Activated CD4-positive, alpha-beta memory T cell treated with anti-CD3 and anti-CD28 coated beads for 36 hours (primary cell): Measurements from ENCODE around the gene DENND1A. TPM values are rescaled to one million over a fixed set of nuclear protein-coding genes. Genes with fewer than 3 reads are reported as not detected.
A peak's percentile ranks its signal among the peaks of the same experiment; 100 is the strongest.
"Not testable (repeated sequence)": the region's sequence is repeated elsewhere in the genome, so short reads cannot be mapped to it uniquely, and the experiment has no call there.

Source experiments
- CTCF ChIA-PET: fragments of 350-600 bp; sonication (Branson Sonifier 250); formaldehyde crosslinking; loops from one replicate; lab custom pipeline; 2021; ENCODE audit warnings: antibody characterized with exemption, inconsistent platforms; lab: Charles Lee
- POLR2A ChIA-PET: fragments of 350-600 bp; sonication (Branson Sonifier 250); formaldehyde crosslinking; loops from one replicate; lab custom pipeline; 2021; ENCODE audit warnings: antibody characterized with exemption; lab: Charles Lee
- DNase-seq: peaks from one replicate; pipeline ENCODE4 v3.0.0-alpha.2; 2020
- H3K27ac Mint-ChIP-seq: one replicate; pipeline ENCODE4 v1.8.0; 2021; ENCODE audit warnings: mixed read lengths
- H3K27me3 Mint-ChIP-seq: one replicate; pipeline ENCODE4 v1.8.0; 2021; ENCODE audit warnings: mixed read lengths
- H3K36me3 Mint-ChIP-seq: one replicate; pipeline ENCODE4 v1.8.0; 2021; ENCODE audit warnings: mixed read lengths
- H3K4me1 Mint-ChIP-seq: one replicate; pipeline ENCODE4 v1.8.0; 2021; ENCODE audit warnings: low read depth, mixed read lengths
- H3K4me3 Mint-ChIP-seq: one replicate; pipeline ENCODE4 v1.8.0; 2021; ENCODE audit warnings: mild to moderate bottlenecking, mixed read lengths
- H3K9me3 Mint-ChIP-seq: one replicate; pipeline ENCODE4 v1.8.0; 2021; ENCODE audit warnings: mixed read lengths
- intact Hi-C: fragments of 100-400 bp; cut with micrococcal nuclease; formaldehyde crosslinking; loops from one replicate; pipeline ENCODE4 v1.15.1; 2023
- total RNA-seq, 2 experiments: library from RNA; stranded (reverse); gene quantifications; one replicate each; pipeline ENCODE4 v1.2.3, GENCODE V29; 2021

DENND1A gene
- total RNA-seq, 2 experiments from 2014 or later = 17.3 to 18.0 TPM

DNA sequence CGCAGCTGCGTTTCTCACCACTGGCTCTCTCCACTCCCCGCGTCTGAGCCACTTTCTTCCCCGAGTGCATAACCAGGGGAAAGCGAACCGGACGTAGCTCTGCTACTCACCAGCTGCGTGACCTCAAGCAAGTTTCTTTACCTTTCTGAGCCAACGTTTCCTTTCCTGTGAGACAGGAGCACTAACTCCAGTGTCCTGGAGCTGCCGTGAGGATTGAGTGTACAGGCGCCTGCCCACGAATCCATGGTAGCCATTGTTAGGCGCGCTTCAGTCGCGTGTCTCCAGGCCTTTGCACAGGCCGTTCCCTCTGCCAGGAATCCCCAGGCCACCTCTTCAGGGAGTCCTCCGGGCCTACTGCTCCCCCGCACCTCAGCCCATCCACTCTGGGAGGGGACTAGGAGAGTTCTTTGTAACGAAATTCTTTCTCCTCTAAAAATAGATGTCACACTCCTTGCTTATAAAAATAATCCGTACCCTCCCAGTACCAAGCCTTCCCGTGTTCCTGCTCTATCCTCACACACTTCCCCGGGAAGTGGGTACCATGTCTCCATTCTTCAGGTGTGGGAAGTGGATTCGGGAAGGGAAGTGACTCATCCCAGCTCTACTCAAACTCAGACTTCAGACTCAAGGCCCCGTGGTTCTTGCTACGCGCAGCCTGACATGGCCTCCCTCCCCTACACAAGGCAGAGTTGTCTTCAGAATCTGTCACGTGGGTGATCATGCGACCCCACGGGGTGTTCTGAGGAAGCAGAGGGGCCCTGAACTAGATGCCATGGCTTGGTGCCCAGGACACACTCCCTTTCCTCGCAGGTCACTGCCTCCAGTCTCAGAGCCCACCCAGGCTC, 590.0 kb downstream of the DENND1A start:
- ChIA-PET CTCF (interaction anchor here (0.6 to 5.9 kb wide), 14 partner anchors 10 to 410 kb away, joined by 3 to 32 read pairs (median 4); no protein-coding TSS in a partner anchor), POLR2A (interaction anchor here (0.7 to 2.9 kb wide), 9 partner anchors 10 to 532 kb away, joined by 3 to 18 read pairs (median 3); partner anchors contain the start of gene ZBTB26)
- H3K36me3 Mint-ChIP-seq = no peaks in the 10 kb centered on the region
- H3K4me1 Mint-ChIP-seq = peaks cover 34% of the 10 kb centered on the region
- H3K4me3 Mint-ChIP-seq = peak overlapping the region; percentile 80
- no peaks in the 10 kb centered on the region for H3K27me3 Mint-ChIP-seq
- intact Hi-C loops = loop anchor here (1.0 to 2.0 kb wide), 6 partner anchors 18 to 532 kb away; partner anchors contain the start of genes RABGAP1 and STRBP
- peak; percentile 85 for DNase-seq
- peak overlapping the region; percentile 95 for H3K27ac Mint-ChIP-seq
- no peaks in the 10 kb centered on the region for H3K9me3 Mint-ChIP-seq

DNA sequence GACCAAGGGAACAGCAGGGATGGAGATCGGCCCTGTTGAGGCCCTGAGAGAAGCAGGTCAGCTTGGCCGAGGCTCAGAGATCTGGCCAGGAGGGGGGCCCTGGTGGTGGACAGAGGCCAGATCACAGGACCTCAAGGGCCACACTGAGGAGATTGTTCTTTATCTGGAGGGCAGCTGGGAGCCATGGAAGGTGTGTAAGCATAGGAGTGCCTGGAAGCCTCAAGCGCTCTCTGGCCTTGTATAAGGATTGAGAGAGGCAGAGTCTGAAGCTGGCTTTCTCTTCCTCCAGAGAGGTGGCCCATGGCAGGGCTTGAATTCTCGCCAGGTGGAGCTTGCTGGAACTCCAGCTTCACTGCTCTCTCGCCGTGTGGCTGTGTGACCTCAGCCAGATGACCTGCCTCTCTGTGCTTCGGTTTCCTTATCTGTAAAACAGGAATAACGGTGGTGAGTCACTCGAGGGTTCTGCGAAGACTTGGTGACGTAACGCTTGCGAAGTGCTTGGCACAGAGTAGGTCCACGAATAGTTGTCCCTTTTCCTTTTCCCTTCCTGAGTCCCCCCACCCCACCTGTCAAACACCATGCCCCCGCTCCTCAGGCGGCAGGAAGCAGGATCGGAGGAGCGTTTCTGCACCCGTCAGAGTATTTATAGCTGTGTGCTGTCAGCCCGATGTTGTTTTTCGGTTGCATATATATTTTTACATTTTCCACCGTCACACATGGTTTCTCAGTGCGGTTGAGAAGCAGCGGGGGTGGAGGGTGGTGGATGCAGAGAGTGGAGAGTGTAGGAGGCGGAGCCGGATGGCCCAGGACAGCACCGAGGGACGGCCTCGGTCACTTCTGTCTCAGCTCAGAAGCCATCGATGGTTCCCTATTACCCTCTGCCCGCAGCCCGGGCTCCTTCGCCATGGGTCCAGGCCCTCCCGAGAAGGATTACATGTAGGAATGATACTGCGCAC, 590.9 kb downstream of the DENND1A start:
- no peaks in the 10 kb centered on the region for H3K36me3 Mint-ChIP-seq
- POLR2A ChIA-PET = interaction anchor here (0.9 to 2.9 kb wide), 8 partner anchors 9 to 531 kb away, joined by 3 to 18 read pairs (median 3); partner anchors contain the start of gene ZBTB26

GRCh38 chr9:123337971-123338370, 592.0 kb downstream of the DENND1A start:
- ChIA-PET POLR2A (interaction anchor here (2.9 kb wide), 1 partner anchor 15 kb away, joined by 18 read pairs; no protein-coding TSS in a partner anchor), CTCF (interaction anchor here (2.4 to 5.9 kb wide), 3 partner anchors 12 to 256 kb away, joined by 9 to 32 read pairs (median 20); no protein-coding TSS in a partner anchor)
- no peaks in the 10 kb centered on the region for H3K36me3 Mint-ChIP-seq
- H3K27ac Mint-ChIP-seq = no peak overlapping the region
- H3K27me3 Mint-ChIP-seq = no peaks in the 10 kb centered on the region
- no peak for DNase-seq
- intact Hi-C loops = loop anchor here (2.0 kb wide), 1 partner anchor 397 kb away; the partner anchor contains the start of gene RABGAP1
- no peaks in the 10 kb centered on the region for H3K9me3 Mint-ChIP-seq
- H3K4me3 Mint-ChIP-seq = no peak overlapping the region
- peaks cover 34% of the 10 kb centered on the region for H3K4me1 Mint-ChIP-seq

More for the DNA sequence above, 590.9 kb downstream of the DENND1A start:
- Mint-ChIP-seq H3K27me3 (no peaks in the 10 kb centered on the region), H3K4me1 (peaks cover 34% of the 10 kb centered on the region), H3K4me3 (peak overlapping the region; percentile 80), H3K27ac (peak overlapping the region; percentile 95), H3K9me3 (no peaks in the 10 kb centered on the region)
- peak; percentile 88 for DNase-seq
- CTCF ChIA-PET = interaction anchor here (0.7 to 5.9 kb wide), 11 partner anchors 9 to 409 kb away, joined by 3 to 32 read pairs (median 5); no protein-coding TSS in a partner anchor
- intact Hi-C loops = loop anchor here (1.0 to 2.0 kb wide), 6 partner anchors 17 to 531 kb away; partner anchors contain the start of genes RABGAP1 and STRBP

- no peak for DNase-seq
- peaks cover 34% of the 10 kb centered on the region for H3K4me1 Mint-ChIP-seq
- POLR2A ChIA-PET = interaction anchor here (0.6 to 0.9 kb wide), 2 partner anchors 14 to 561 kb away, joined by 3 to 5 read pairs; no protein-coding TSS in a partner anchor
- H3K27ac Mint-ChIP-seq = no peak overlapping the region
- CTCF ChIA-PET = interaction anchor here (0.8 to 5.9 kb wide), 2 partner anchors 12 to 13 kb away, joined by 3 to 32 read pairs; no protein-coding TSS in a partner anchor
- H3K36me3 Mint-ChIP-seq = no peaks in the 10 kb centered on the region
- intact Hi-C loops = no loop called here
- H3K9me3 Mint-ChIP-seq = no peaks in the 10 kb centered on the region
- H3K27me3 Mint-ChIP-seq = no peaks in the 10 kb centered on the region
- H3K4me3 Mint-ChIP-seq = no peak overlapping the region
Observed at GRCh38 chr9:123336959-123337358, 593.0 kb downstream of the DENND1A start.

GRCh38 chr9:123336449-123336848, 593.5 kb downstream of the DENND1A start:
- no peak overlapping the region for H3K27ac Mint-ChIP-seq
- intact Hi-C loops = no loop called here
- H3K9me3 Mint-ChIP-seq = no peaks in the 10 kb centered on the region
- H3K4me3 Mint-ChIP-seq = no peak overlapping the region
- ChIA-PET POLR2A (interaction anchor here (0.9 kb wide), 1 partner anchor 14 kb away, joined by 3 read pairs; no protein-coding TSS in a partner anchor), CTCF (interaction anchor here (0.8 to 5.9 kb wide), 2 partner anchors 11 to 13 kb away, joined by 3 to 32 read pairs; no protein-coding TSS in a partner anchor)
- H3K27me3 Mint-ChIP-seq = no peaks in the 10 kb centered on the region
- H3K36me3 Mint-ChIP-seq = no peaks in the 10 kb centered on the region
- peaks cover 31% of the 10 kb centered on the region for H3K4me1 Mint-ChIP-seq
- DNase-seq = no peak

- Mint-ChIP-seq H3K4me1 (peaks cover 26% of the 10 kb centered on the region), H3K4me3 (no peak overlapping the region), H3K36me3 (no peaks in the 10 kb centered on the region), H3K9me3 (no peaks in the 10 kb centered on the region), H3K27ac (no peak overlapping the region), H3K27me3 (no peaks in the 10 kb centered on the region)
- CTCF ChIA-PET = interaction anchor here (5.9 kb wide), 1 partner anchor 14 kb away, joined by 32 read pairs; no protein-coding TSS in a partner anchor
- DNase-seq = no peak
- intact Hi-C loops = no loop called here
- POLR2A ChIA-PET = interaction anchor here (0.9 kb wide), 1 partner anchor 13 kb away, joined by 3 read pairs; no protein-coding TSS in a partner anchor
Observed at GRCh38 chr9:123335986-123336329, 594.0 kb downstream of the DENND1A start.

GRCh38 chr9:123335193-123335985, 594.5 kb downstream of the DENND1A start:
- H3K27me3 Mint-ChIP-seq = no peaks in the 10 kb centered on the region
- H3K36me3 Mint-ChIP-seq = no peaks in the 10 kb centered on the region
- H3K4me1 Mint-ChIP-seq = peaks cover 21% of the 10 kb centered on the region
- intact Hi-C loops = no loop called here
- no peak for DNase-seq
- H3K27ac Mint-ChIP-seq = no peak overlapping the region
- no peak overlapping the region for H3K4me3 Mint-ChIP-seq
- ChIA-PET CTCF (interaction anchor here (1.2 kb wide), 1 partner anchor 14 kb away, joined by 4 read pairs; no protein-coding TSS in a partner anchor), POLR2A (no interaction called here)
- no peaks in the 10 kb centered on the region for H3K9me3 Mint-ChIP-seq

GRCh38 chr9:123334639-123335038, 595.3 kb downstream of the DENND1A start:
- intact Hi-C loops = no loop called here
- H3K9me3 Mint-ChIP-seq = no peaks in the 10 kb centered on the region
- DNase-seq = no peak
- no peak overlapping the region for H3K4me3 Mint-ChIP-seq
- no peaks in the 10 kb centered on the region for H3K36me3 Mint-ChIP-seq
- H3K4me1 Mint-ChIP-seq = peaks cover 13% of the 10 kb centered on the region
- CTCF ChIA-PET = interaction anchor here (1.2 kb wide), 1 partner anchor 15 kb away, joined by 4 read pairs; no protein-coding TSS in a partner anchor
- H3K27ac Mint-ChIP-seq = no peak overlapping the region
- POLR2A ChIA-PET = no interaction called here
- H3K27me3 Mint-ChIP-seq = no peaks in the 10 kb centered on the region

DNA sequence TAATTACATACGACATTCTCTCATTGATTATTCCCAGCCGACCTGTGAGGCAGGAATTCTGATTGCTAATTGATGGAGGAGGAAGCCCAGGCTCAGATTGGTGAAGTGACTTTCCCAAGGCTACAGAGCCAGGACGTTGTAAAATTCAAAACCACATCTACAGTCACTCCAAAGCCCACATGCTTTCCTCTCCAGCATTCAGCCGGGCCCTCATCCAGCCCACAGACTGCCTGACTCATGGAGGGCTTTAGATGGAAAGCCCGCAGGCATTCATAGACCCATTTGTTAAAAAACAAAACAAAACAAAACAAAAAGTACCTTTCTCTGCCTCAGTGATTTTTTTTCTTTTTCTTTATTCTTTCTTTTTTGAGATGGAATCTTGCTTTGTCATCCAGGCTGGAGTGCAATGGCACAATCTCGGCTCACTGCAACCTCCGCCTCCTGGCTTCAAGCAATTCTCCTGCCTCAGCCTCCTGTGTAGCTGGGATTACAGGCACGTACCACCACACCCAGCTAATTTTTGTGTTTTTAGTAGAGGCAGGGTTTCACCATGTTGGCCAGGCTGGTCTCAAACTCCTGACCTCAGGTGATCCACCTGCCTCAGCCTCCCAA, 596.8 kb downstream of the DENND1A start:
- H3K4me3 Mint-ChIP-seq, intact Hi-C loops: not testable (repeated sequence)

DNA sequence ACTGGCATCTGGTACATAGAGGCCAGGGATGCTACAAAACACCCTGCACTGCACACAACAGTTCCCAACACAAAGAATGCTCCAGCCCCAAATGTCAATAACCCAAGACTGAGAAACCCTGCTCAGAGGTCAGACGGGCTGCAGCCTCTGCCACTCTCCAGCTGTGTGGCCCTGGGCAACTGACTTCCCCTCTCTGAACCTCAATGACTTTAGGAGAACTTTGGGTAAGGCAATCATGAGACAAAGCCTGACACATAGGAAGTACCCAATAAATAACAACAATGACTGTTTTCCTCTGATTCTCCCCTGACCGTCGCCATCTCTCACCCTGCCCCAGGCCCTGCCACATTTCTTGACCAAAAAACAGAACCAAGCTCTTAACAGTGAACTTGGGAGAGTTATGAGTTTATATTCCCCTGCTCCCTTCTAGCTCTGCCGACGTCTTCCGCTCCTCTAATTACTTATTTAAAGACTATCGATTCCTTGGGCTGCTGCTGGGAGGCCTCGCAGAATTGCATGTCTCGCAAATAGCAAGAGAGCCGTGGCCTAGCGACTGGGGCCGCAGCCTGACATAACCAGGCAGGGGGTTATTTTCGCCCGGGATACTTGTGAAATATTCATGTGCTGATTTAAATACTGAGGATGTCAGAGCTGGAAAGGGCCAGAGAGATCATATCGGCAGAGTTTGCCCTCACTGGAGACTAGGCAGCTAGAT, 598.4 kb downstream of the DENND1A start:
- no peak for DNase-seq
- ChIA-PET POLR2A (no interaction called here), CTCF (interaction anchor here (1.3 kb wide), 1 partner anchor 18 kb away, joined by 3 read pairs; no protein-coding TSS in a partner anchor)
- Mint-ChIP-seq H3K27me3 (no peaks in the 10 kb centered on the region), H3K4me3 (no peak overlapping the region), H3K4me1 (peaks cover 5% of the 10 kb centered on the region), H3K27ac (no peak overlapping the region), H3K36me3 (no peaks in the 10 kb centered on the region), H3K9me3 (no peaks in the 10 kb centered on the region)
- intact Hi-C loops = no loop called here

More for the DNA sequence above, 596.8 kb downstream of the DENND1A start:
- H3K27me3 Mint-ChIP-seq, H3K27ac Mint-ChIP-seq, H3K9me3 Mint-ChIP-seq, H3K4me1 Mint-ChIP-seq, CTCF ChIA-PET, POLR2A ChIA-PET, DNase-seq, H3K36me3 Mint-ChIP-seq: not testable (repeated sequence)
